Keratinocyte (primary cell): ENCODE data around the gene GPATCH2.

Source experiments
- CTCF ChIP-seq, 3 experiments: IDR thresholded peaks in 1 of 3; conservative IDR thresholded peaks in 1 of 3; optimal IDR thresholded peaks in 1 of 3; 2 replicates in 2 of 3; 3 replicates in 1 of 3; pipeline versions ENCODE3 to v1.5.1; 2011; ENCODE audit warnings: low read length in 3 of 3, mild to moderate bottlenecking in 3 of 3, moderate library complexity in 2 of 3, control low read depth in 1 of 3, inconsistent platforms in 1 of 3; ENCODE audit not compliant: insufficient read depth in 2 of 3; ENCODE audit errors: extremely low read depth in 1 of 3
- EZH2 ChIP-seq: IDR thresholded peaks from one replicate; pipeline ENCODE4 v1.6.1; 2012; ENCODE audit warnings: inconsistent platforms, mild to moderate bottlenecking, low read length, moderate library complexity

GRCh38 chr1:217626321-217626720 lies 4.6 kb downstream of the GPATCH2 start:
- TF ChIP-seq CTCF (optimal IDR thresholded peaks at IDR 0.05 in 1 of 3, IDR thresholded peaks at IDR 0.05 in 1 of 3, conservative IDR thresholded peaks at IDR 0.05 in 1 of 3; ENCODE audit: extremely low read depth in 1 of 3, insufficient read depth in 2 of 3, low read length in 3 of 3) (no peak), EZH2 (no peak)
